Measurements from ENCODE around the gene UNC119B.

Gene UNC119B

DNA sequence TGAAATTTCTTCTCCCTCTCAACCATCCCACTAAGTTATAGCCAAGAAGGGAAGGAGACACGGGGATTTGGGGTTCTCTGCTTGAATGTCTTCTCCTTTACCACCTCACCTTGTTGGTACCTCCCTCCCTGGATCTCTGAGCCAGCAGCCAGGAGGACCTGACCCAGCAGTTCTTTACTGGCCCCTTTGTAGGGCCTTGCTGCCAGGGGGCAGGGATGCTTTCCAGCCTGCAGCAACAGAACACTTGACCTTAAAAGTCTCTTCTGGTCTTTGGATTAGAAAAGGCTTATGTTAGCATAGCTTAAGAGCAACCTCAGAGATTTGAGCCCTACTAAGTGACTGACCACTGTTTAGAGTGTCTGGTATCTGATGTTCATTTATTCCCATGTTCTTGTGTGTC lies 12.9 kb upstream of the UNC119B start:
- no peak for TF ChIP-seq CTCF (conservative IDR thresholded peaks at IDR 0.05; ENCODE audit: low read depth, low read length)
- no peak for DNase-seq (ENCODE audit: low read depth)
- H3K4me3 ChIP-seq (ENCODE audit: low read depth, low read length) = no peak overlapping the region

DNA sequence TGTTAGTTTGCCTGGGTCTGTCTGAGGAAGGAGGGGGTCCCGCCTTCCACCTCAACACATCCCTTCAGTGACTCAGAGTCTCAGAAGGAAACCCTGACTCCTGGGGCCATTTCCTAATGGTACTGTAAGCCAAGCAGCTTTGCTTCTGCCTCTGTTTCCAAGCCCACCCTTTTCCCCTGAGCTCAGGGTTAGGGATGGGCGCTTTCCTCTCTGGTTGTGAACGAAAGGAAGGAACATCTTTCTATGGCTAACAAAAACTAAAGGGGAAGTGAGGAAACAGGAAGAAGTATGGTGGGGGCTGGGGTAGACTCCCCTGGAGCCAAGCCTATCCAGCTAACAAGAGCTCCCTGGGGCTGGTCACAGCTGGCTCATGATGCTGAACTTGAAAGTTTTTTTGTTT lies 11.6 kb upstream of the UNC119B start:
- no peak overlapping the region for H3K4me3 ChIP-seq (ENCODE audit: low read depth, low read length)
- no peak for DNase-seq (ENCODE audit: low read depth)
- no peak for TF ChIP-seq CTCF (conservative IDR thresholded peaks at IDR 0.05; ENCODE audit: low read depth, low read length)

- no peak overlapping the region for H3K4me3 ChIP-seq (ENCODE audit: low read depth, low read length)
- TF ChIP-seq CTCF (conservative IDR thresholded peaks at IDR 0.05; ENCODE audit: low read depth, low read length) = no peak
- no peak for DNase-seq (ENCODE audit: low read depth)
Observed at GRCh38 chr12:120699553-120699952, 10.7 kb upstream of the UNC119B start.

DNA sequence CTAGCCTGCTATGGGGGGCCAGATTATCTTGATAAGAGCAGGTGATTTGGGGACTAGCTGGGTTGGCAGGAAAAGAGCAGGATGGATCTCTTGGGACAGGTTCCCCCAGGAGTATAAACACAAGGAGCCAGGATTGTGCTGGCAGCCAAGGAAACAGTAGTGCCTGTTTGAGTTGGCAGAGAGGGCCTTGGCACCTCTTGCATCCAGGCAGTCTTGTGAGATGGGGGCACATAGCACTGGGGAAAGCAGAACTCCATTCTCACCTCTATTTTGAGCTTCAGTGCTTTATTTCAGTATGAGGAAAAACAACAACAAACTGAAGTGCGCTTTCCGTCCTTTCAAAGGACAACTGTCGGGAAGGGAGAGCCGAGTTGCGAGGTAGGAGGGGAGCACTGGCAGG lies 9.4 kb upstream of the UNC119B start:
- no peak for TF ChIP-seq CTCF (conservative IDR thresholded peaks at IDR 0.05; ENCODE audit: low read depth, low read length)
- H3K4me3 ChIP-seq (ENCODE audit: low read depth, low read length) = no peak overlapping the region
- no peak for DNase-seq (ENCODE audit: low read depth)

DNA sequence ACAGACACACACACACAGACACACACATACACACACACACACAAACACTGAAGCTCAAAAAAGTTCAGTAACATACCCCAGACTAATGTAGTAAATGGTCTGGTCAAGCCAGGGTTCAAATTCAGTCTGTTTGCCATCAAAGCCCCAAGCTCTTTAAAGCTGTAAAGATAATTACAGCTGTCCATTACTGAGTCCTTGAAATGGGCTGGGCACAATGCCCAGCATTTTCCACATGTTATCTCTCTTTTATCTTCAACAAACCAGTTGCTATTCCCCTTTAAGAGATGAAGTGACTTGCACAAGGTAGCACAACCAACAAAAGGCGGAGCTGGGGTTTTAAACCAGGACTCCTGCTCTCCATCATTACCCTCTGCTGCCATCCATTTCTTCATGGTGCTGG lies 7.6 kb upstream of the UNC119B start:
- TF ChIP-seq CTCF (conservative IDR thresholded peaks at IDR 0.05; ENCODE audit: low read depth, low read length) = no peak
- H3K4me3 ChIP-seq (ENCODE audit: low read depth, low read length) = no peak overlapping the region
- DNase-seq (ENCODE audit: low read depth) = no peak

DNA sequence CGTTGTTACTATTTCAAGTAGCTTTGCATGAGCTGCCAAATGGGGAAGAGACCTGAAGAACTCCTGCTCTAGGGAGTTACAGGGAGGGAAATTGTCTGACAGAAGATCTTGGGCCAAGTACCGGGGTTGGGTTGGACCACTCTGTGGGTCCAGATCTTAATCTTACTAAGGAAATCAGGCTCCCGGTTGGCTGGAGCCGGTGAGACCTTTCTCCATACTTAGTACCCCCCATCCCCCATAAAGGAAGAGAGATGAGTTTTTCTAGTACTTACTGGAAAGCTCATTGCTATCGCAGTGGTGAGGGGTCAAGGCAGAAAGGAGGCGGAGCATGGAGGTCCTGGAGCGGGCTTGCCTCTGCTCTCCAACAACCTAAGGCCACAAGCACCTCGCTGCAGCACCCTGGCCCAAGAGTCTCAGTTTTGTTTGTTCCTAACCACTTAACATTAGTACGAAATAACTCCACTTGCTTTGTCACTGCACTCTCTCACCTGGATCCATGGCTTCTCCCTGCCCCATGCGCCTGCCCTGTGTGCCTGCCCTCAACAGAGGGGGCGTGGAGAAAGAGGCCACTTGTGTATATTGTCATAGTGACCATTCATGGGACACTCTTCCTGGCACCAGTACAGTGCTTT lies 6.8 kb upstream of the UNC119B start:
- TF ChIP-seq CTCF (conservative IDR thresholded peaks at IDR 0.05; ENCODE audit: low read depth, low read length) = no peak
- no peak for DNase-seq (ENCODE audit: low read depth)
- no peak overlapping the region for H3K4me3 ChIP-seq (ENCODE audit: low read depth, low read length)

GRCh38 chr12:120705618-120706017 lies 4.6 kb upstream of the UNC119B start:
- DNase-seq (ENCODE audit: low read depth) = no peak
- TF ChIP-seq CTCF (conservative IDR thresholded peaks at IDR 0.05; ENCODE audit: low read depth, low read length) = no peak
- no peak overlapping the region for H3K4me3 ChIP-seq (ENCODE audit: low read depth, low read length)

All from choroid plexus epithelial cell (primary cell).